Measurements from ENCODE around the gene SLC66A1. TPM values are rescaled to one million over a fixed set of nuclear protein-coding genes. Genes with fewer than 3 reads are reported as not detected.

The SLC66A1 gene
- total RNA-seq, 2 donors from 2014 or later, result 10.6 to 13.1 TPM

DNA sequence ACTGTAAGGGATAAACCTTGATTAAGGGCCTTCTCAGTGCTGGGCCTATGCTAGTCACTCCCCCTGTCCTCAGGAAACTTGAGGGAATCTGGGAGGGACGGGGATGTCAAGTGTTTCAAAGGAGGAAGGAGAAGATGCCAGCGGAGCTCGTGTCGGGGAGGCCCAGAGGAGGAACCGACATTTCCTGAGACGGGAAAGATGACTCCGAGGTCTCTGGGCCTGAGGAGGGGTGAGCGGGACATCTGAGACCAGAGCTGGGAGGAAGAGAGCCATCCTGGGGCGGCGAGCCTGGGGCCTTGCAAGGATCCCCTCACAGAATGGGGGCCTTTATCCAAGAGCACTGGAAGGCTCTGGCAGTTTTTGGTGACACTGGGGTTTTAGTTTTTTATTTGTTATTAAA is 10.4 kb downstream of the SLC66A1 start:
- no peak for DNase-seq
- H3K9me3 ChIP-seq, result no peaks in the 10 kb centered on the region
- H3K27ac ChIP-seq, result no peak overlapping the region
- H3K27me3 ChIP-seq, result no peaks in the 10 kb centered on the region
- TF ChIP-seq, protein P1, sequence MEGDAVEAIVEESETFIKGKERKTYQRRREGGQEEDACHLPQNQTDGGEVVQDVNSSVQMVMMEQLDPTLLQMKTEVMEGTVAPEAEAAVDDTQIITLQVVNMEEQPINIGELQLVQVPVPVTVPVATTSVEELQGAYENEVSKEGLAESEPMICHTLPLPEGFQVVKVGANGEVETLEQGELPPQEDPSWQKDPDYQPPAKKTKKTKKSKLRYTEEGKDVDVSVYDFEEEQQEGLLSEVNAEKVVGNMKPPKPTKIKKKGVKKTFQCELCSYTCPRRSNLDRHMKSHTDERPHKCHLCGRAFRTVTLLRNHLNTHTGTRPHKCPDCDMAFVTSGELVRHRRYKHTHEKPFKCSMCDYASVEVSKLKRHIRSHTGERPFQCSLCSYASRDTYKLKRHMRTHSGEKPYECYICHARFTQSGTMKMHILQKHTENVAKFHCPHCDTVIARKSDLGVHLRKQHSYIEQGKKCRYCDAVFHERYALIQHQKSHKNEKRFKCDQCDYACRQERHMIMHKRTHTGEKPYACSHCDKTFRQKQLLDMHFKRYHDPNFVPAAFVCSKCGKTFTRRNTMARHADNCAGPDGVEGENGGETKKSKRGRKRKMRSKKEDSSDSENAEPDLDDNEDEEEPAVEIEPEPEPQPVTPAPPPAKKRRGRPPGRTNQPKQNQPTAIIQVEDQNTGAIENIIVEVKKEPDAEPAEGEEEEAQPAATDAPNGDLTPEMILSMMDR (IDR thresholded peaks at IDR 0.05), result no peak
- intact Hi-C loops (cut with DNase I), result no loop called here
- no peak overlapping the region for H3K9ac ChIP-seq (ENCODE audit: low read depth in 2 of 2, low read length in 2 of 2)
- H3K4me1 ChIP-seq, result no peaks in the 10 kb centered on the region
- no peak overlapping the region for H3K4me3 ChIP-seq
- no peaks in the 10 kb centered on the region for H3K36me3 ChIP-seq

DNA sequence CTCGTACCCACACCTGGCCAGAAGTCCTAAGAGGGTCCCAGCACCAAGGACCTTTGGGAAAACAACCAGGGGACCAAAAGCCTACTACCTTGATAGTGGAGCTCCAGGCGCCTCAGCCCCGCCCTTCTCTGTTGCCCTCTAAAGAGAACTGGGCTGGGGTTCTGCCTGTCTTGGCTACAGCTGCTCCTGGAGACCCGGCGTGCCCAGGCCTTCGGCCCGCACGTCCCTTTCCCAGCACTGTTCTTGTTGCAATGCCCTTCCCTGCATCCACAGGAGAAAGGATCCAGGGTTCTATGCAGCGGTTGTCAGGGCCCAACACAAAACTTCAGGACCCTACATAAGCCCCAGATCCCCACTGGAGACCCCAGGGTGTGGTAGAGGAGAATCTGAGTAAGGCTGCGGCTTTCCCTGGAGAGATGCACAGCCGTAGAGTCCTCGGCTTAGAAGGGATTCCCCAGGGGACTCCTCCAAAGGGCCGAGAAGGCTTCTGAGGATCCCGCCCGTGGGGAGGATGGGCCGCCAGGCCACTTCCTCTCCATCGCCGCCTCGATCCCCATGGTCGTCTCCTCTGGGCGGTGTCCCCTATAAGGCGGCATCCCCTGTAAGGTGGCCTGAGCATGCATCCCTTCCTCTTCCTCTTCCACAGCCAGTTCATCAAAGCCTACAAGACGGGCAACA is 12.0 kb downstream of the SLC66A1 start:
- Histone ChIP-seq H3K36me3 (no peaks in the 10 kb centered on the region), H3K27me3 (no peaks in the 10 kb centered on the region), H3K9me3 (no peaks in the 10 kb centered on the region), H3K9ac (ENCODE audit: low read depth in 2 of 2, low read length in 2 of 2) (no peak overlapping the region), H3K4me1 (no peaks in the 10 kb centered on the region), H3K4me3 (no peak overlapping the region), H3K27ac (no peak overlapping the region)
- intact Hi-C loops (cut with DNase I), result no loop called here
- TF ChIP-seq, protein P1 (IDR thresholded peaks at IDR 0.05), result no peak
- DNase-seq, result no peak

DNA sequence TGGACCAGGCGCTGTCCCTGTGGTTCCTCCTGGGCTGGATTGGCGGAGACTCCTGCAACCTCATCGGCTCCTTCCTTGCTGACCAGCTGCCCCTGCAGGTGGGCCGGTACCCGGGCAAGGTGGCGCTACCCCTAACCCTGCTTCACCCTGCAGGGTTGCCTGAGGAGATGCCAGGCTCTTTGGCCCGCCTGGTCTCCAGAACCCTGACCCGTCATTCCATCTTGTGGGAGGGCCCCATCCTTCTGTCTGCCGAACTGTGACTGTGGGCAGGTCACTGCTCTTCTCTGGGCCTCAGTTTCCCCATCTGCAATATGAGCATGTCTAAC is 12.5 kb downstream of the SLC66A1 start:
- no peak for DNase-seq
- H3K9ac ChIP-seq (ENCODE audit: low read depth in 2 of 2, low read length in 2 of 2), result no peak overlapping the region
- no peak overlapping the region for H3K4me3 ChIP-seq
- H3K36me3 ChIP-seq, result no peaks in the 10 kb centered on the region
- no peaks in the 10 kb centered on the region for H3K9me3 ChIP-seq
- no peaks in the 10 kb centered on the region for H3K4me1 ChIP-seq
- H3K27ac ChIP-seq, result no peak overlapping the region
- intact Hi-C loops (cut with DNase I), result no loop called here
- TF ChIP-seq, protein P1 (IDR thresholded peaks at IDR 0.05), result no peak
- no peaks in the 10 kb centered on the region for H3K27me3 ChIP-seq

DNA sequence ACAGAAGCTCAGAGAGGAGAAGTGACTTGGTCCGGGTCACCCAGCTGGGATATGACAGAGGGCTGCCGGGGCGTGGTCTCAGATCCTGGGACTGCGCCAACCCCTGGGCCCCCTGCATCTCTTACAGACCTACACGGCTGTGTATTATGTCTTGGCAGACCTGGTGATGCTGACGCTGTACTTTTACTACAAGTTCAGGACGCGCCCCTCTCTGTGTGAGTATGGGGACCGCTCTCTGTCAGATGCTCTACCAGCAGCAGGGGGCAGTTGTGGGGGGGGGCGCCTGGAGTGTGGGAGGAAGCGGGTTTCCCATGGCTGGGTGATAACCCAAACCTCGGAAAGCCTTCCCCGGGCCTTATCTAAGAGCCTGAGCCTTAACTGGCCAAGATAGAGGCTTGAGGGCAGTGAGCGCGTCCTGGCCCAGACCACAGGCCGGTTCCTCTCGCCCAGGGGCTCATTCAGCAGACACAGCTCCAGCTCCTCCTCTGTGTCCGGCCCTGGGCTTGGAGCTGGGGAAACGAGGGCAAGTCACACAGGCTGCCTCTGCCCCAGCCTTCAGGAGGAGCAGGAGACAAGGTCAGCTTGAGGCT is 13.3 kb downstream of the SLC66A1 start:
- intact Hi-C loops (cut with DNase I), result no loop called here
- Histone ChIP-seq H3K4me1 (no peaks in the 10 kb centered on the region), H3K9me3 (no peaks in the 10 kb centered on the region), H3K4me3 (no peak overlapping the region), H3K36me3 (no peaks in the 10 kb centered on the region), H3K9ac (ENCODE audit: low read depth in 2 of 2, low read length in 2 of 2) (no peak overlapping the region), H3K27ac (no peak overlapping the region), H3K27me3 (no peaks in the 10 kb centered on the region)
- TF ChIP-seq, protein P1 (IDR thresholded peaks at IDR 0.05), result no peak
- no peak for DNase-seq

DNA sequence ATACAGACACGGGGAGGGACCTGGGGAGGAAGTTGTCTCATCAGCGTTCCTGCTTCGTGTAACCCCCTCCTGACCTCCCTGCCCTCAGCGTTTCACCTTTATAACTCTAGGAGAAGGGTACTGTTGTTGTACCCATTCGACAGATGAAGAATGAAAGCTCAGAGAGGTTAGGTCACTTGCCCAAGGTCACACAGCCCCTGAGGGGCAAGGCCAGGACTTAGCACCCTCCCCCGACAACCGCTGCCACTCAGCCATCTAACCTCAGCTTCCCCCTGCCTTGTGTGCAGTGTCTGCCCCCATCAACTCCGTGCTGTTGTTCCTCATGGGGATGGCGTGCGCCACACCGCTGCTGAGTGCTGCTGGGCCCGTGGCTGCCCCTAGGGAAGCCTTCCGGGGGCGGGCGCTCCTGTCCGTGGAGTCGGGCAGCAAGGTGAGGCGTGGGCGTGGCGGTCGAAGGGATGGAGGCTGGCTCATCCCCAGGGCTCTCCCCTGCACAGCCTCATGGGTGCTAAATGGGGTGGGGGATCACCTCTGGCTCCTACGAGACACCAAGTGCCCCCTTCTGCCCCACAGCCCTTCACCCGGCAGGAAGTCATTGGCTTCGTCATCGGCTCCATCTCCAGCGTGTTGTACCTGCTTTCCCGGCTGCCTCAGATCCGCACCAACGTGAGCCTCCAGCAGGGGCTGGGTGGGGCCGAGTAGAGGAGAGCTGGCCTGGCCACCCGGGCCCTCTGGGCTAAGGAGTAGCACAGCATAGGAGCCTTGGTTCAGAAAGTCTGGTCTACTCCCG is 14.0 kb downstream of the SLC66A1 start:
- intact Hi-C loops (cut with DNase I), result no loop called here
- Histone ChIP-seq H3K4me3 (no peak overlapping the region), H3K36me3 (no peaks in the 10 kb centered on the region), H3K4me1 (no peaks in the 10 kb centered on the region), H3K27me3 (no peaks in the 10 kb centered on the region), H3K9me3 (no peaks in the 10 kb centered on the region), H3K9ac (ENCODE audit: low read depth in 2 of 2, low read length in 2 of 2) (no peak overlapping the region), H3K27ac (no peak overlapping the region)
- DNase-seq, result no peak
- TF ChIP-seq, protein P1 (IDR thresholded peaks at IDR 0.05), result no peak
